OCI-LY3 (cell line): Measurements from ENCODE around the gene COMMD7.

Experiments used
- CTCF ChIP-seq: fragments of 200-600, 300-600 bp; sonication (generic); IDR thresholded peaks from 2 replicates; pipeline ENCODE4 v1.5.1; 2014; ENCODE audit warnings: antibody characterized with exemption, low read length, low read depth
- EZH2phosphoT487 ChIP-seq: fragments of 200-600 bp; shearing (Covaris generic); IDR thresholded peaks from 2 replicates; pipeline ENCODE4 v1.6.1; 2018; ENCODE audit warnings: antibody characterized with exemption, mixed run types, low read depth

- TF ChIP-seq CTCF (no peak), EZH2phosphoT487 (no peak)
These were observed 35.3 kb downstream of the COMMD7 start for GRCh38 chr20:32707691-32708581.
